Measurements from ENCODE around the gene INPP5E. TPM values are rescaled to one million over a fixed set of nuclear protein-coding genes. Genes with fewer than 3 reads are reported as not detected.

INPP5E gene
- total RNA-seq, 1 donor from 2014 or later: 4.0 TPM

- no peak for DNase-seq (ENCODE audit: low read depth in 2 of 2)
These were observed 34.2 kb downstream of the INPP5E start for GRCh38 chr9:136405481-136405880.

DNA sequence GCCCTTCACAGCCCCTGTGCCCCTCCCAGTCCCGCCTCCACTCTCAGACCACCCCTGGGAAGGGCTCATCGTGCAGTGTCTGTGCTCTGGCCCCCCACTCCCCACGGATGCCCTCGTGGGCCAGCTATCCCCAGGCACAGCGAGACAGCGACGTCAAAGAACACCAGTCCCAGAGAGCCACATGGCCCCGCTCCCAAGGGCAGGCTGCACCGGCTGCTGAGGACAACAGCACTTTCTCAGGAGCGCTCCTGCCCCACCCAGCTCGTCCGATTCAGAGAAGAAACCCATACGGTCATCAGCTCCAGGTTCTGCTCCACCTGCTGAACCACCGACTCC is 34.9 kb downstream of the INPP5E start:
- DNase-seq (ENCODE audit: low read depth in 2 of 2): no peak

DNA sequence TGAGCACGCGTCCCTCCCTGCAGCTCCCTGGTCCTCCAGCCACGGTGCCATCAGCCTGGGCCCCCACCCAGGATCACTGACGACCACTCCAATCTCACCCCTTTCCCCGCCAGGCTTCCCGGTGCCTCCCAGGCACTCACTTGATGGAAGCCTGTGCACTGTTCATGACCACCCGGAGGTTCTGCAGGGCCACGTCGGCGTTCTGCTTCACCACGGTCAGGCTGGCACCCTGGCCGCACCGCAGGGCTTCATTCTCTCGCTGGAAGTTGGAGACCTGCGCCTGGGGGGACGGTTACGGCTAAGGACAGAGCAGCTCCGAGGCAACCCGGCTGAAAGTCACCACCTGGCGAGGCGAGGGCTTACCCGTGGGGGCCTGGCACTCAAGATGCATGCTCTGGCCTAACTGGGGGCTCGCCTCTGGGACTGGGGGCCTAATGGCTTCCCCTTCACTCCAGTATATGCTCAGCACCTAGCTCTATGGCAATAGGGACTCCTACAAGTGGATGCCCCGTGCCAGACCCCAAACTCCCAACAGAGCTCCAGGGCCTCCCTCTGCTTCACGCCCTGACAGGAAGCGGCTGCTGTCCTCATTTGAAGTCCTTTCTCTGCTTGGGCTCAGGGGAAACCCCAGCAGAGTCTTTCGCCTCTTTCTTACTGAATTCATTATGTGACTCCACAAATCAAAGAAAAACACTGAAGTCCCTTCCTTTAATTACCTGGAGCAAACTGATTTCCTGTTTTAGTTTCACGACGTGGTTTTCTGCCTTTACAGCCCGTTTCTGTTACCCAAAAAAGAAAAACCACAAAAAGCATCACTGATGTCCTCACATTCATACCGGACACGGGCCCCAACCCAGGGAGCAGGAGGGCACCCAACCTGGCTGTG is 35.5 kb downstream of the INPP5E start:
- no peak for DNase-seq (ENCODE audit: low read depth in 2 of 2)

- DNase-seq (ENCODE audit: low read depth in 2 of 2): no peak
These were observed 36.1 kb downstream of the INPP5E start for GRCh38 chr9:136403538-136403914.

- DNase-seq (ENCODE audit: low read depth in 2 of 2): no peak
These were observed 37.6 kb downstream of the INPP5E start for GRCh38 chr9:136402067-136402466.

- DNase-seq (ENCODE audit: low read depth in 2 of 2): no peak
These were observed 38.3 kb downstream of the INPP5E start for GRCh38 chr9:136401173-136401922.

DNA sequence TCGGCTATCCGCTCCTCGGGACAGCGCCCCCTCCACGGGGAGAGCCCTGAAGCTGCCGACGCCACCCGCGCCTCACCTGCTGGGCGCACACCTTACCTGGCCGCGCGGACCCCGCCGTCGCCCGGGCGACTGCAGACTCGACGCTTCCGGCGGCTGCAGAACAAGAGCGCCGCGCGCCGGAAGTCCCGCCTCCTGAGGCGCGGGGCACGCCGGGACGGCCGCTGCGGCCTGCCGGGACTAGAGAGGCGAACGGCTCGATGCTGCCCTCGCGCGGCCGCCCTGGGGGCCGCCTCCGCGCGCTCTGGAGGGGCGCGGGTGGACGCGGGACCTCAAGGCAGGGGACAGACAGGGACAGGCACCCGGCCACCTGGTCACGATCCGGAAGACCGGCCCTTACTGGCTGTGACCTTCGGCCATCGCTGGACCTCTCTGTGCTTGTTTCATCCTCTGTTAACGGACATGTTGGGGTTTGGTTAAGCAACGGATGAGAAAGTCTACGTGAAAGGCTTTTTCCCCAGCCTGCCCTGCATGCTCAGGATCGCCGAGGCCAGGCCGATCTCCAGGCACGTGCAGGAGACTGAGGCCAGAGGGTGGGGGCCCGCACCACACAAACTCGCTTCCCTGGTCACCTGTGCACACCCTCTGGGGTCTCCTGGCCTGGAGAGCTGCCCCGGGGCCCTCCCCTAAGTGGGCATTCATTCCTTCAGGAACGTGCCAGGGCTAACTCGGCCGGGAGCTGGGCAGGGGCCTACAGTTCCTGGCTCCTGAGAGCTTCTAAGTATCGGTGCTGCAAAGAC is 39.4 kb downstream of the INPP5E start, which contains the start of gene SNAPC4:
TSS of gene SNAPC4 (minus strand) at position 133 of the 797 bp plus-strand sequence. CDS start 1,742 bp downstream, outside the sequence.
- DNase-seq (ENCODE audit: low read depth in 2 of 2): peak; percentile 88 to 92

DNA sequence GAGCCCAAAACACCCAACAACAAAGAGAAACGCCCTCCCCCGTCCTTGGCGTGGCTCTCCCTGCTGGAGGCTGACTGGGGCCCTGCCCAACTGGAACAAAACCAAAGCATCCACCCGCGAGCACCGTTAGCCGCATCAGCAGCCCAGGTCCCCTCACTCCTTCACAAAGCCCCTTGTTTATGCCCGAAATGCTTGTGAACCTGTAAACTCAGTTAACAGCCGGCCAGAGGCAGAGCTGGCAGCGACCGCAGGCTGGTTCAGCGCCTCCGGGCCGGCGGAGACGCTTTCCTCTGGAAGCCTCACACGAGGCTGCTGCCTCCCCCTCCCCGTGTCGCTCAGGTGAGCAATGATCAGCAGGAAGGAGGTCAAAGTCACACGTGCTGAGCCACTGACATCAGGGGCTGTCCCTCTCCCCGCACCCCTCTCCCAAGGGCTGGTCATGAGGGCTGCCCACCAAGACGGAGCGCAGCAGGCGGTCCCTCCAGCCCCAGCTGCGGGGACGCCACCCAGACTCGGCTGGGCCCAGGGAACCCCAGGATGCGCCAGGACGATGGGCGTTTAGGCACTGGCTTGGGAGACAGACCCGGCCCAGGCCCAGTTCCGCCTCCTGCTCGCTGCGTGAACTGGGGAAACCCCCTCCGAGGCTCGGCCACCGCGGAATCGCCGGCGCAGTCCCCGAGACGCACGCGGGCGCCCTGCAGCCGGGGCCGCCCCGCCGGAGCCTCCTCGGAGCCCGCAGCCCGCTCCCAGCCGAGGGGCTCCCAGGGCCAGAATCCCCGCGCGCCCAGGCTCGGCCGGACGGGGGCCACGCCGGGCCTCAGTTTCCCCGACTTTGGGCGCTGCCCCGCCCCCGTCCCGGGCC is 40.2 kb downstream of the INPP5E start:
- peak; percentile 18 to 35 for DNase-seq (ENCODE audit: low read depth in 2 of 2)

- DNase-seq (ENCODE audit: low read depth in 2 of 2): no peak
These were observed 41.4 kb downstream of the INPP5E start for GRCh38 chr9:136398286-136398685.

DNA sequence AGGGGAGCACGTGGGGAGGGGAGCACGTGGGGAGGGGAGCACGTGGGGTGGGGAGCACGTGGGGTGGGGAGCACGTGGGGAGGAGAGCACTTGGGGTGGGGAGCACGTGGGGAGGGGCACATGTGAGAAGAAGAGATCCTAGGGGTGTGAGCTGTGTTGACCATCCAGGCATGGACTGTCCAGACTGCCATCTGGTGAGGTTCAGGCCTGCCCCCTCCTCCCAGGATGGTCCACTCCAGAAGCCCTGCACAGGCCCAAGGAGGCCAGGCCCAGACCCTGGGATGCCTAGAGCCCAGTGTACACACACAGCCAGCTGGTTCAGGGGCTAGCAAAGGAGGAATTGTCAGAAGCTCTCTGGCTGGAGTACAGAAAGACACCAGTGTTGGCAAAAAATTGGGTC is 42.0 kb downstream of the INPP5E start:
- no peak for DNase-seq (ENCODE audit: low read depth in 2 of 2)

- no peak for DNase-seq (ENCODE audit: low read depth in 2 of 2)
These were observed 43.5 kb downstream of the INPP5E start for GRCh38 chr9:136396219-136396515.

GRCh38 chr9:136395345-136396218 is 44.1 kb downstream of the INPP5E start:
- DNase-seq (ENCODE audit: low read depth in 2 of 2): no peak

DNA sequence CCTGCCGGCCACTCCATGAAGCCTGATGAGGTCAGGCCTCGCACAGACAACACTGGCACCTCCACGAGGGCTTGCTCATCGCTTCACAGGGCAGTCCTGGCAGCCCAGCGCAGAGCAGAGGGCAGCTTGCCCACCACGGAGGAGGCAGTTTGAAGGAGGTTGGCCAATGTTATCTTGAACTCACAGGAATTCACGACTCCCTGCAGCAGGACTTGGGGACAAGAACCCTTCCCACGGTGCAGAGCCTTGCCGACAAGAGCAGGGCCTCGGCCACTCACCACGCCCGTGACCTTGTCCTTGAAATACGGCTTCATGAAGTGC is 44.7 kb downstream of the INPP5E start:
- DNase-seq (ENCODE audit: low read depth in 2 of 2): no peak

GRCh38 chr9:136394312-136395019 is 45.2 kb downstream of the INPP5E start:
- DNase-seq (ENCODE audit: low read depth in 2 of 2): no peak

DNA sequence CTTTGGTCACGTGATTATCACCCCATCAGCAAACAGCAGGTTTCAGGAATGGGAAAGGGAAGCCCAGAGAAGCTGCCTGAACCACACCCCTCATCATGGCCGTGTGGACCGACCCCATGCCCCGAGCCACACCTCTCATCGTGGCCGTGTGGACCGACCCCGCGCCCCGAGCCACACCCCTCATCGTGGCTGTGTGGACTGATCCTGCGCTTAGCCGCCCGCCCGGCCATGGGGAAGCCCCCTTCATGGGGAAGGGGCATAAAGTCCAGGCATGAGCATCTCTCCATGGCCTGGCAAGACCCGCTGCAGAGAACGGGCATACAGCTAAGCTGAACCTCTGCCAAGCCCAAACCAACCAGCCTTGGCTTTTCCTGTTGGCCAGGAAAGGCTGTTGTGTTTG is 46.1 kb downstream of the INPP5E start:
- DNase-seq (ENCODE audit: low read depth in 2 of 2): no peak

GRCh38 chr9:136392538-136393449 is 46.9 kb downstream of the INPP5E start:
- no peak for DNase-seq (ENCODE audit: low read depth in 2 of 2)

- no peak for DNase-seq (ENCODE audit: low read depth in 2 of 2)
These were observed 47.7 kb downstream of the INPP5E start for GRCh38 chr9:136391737-136392537.

DNA sequence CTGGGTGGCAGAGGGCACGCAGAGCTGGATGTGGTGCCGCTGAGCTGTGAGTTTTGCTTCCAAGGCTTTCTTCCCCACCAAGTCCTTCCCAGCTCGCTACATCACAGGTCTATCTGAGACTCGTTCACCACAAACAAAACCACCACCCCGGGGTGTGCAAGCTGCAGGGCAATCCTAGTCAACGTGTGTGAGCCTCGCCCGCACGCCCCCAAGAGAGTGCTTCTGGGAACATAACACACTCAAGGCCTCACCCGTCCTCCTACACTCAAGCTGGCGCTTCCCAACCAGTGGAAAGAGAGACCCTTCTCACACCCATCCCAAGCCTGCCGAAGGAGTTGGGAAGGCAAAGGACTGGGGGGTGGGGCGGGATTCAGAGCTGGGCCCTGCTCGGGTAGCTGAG is 50.2 kb downstream of the INPP5E start:
- DNase-seq (ENCODE audit: low read depth in 2 of 2): no peak

All from lung microvascular endothelial cell (primary cell).